Measurements from ENCODE around the gene FAM83E. TPM values are rescaled to one million over a fixed set of nuclear protein-coding genes. Genes with fewer than 3 reads are reported as not detected.
A peak's percentile ranks its signal among the peaks of the same experiment; 100 is the strongest.

The FAM83E gene
- polyA plus RNA-seq, 1 donor from 2014 or later: not detected

GRCh38 chr19:48646722-48647216 lies 31.9 kb upstream of the FAM83E start:
- Mint-ChIP-seq H3K9me3 (peaks cover 0 to 2% (median 0%) of the 10 kb centered on the region in 3 donors), H3K27ac (peak overlapping the region; percentile 37 to 84 (median 73)), H3K36me3 (peaks cover 1% of the 10 kb centered on the region), H3K27me3 (no peaks in the 10 kb centered on the region), H3K4me3 (peak overlapping the region; percentile 11 to 89 (median 52)), H3K4me1 (peaks cover 10 to 33% (median 27%) of the 10 kb centered on the region in 3 donors)

GRCh38 chr19:48646001-48646721 lies 31.3 kb upstream of the FAM83E start, which contains the start of gene CA11:
TSS of gene CA11 (minus strand) at chr19:48646187. CDS start at chr19:48645632, 555 bp downstream.
- Mint-ChIP-seq H3K36me3 (peaks cover 1% of the 10 kb centered on the region), H3K4me1 (peaks cover 10 to 30% (median 29%) of the 10 kb centered on the region in 3 donors), H3K4me3 (peak within 1 kb of the TSS; percentile 81 to 97 (median 90)), H3K9me3 (peaks cover 0 to 2% (median 0%) of the 10 kb centered on the region in 3 donors), H3K27ac (peak within 1 kb of the TSS; percentile 73 to 94 (median 76)), H3K27me3 (no peaks in the 10 kb centered on the region)

GRCh38 chr19:48645620-48646000 lies 30.7 kb upstream of the FAM83E start:
- no peaks in the 10 kb centered on the region for H3K27me3 Mint-ChIP-seq
- H3K4me1 Mint-ChIP-seq: peaks cover 10 to 30% (median 27%) of the 10 kb centered on the region in 3 donors
- peaks cover 0 to 2% (median 0%) of the 10 kb centered on the region in 3 donors for H3K9me3 Mint-ChIP-seq
- peak overlapping the region; percentile 81 to 97 (median 90) for H3K4me3 Mint-ChIP-seq
- H3K27ac Mint-ChIP-seq: peak overlapping the region; percentile 5 to 94 (median 76)
- peaks cover 1% of the 10 kb centered on the region for H3K36me3 Mint-ChIP-seq

GRCh38 chr19:48644839-48645619 lies 30.2 kb upstream of the FAM83E start:
- H3K4me1 Mint-ChIP-seq: peaks cover 10 to 31% (median 27%) of the 10 kb centered on the region in 3 donors
- peak overlapping the region; percentile 81 to 97 (median 90) for H3K4me3 Mint-ChIP-seq
- peaks cover 0 to 2% (median 0%) of the 10 kb centered on the region in 3 donors for H3K9me3 Mint-ChIP-seq
- H3K36me3 Mint-ChIP-seq: peaks cover 1% of the 10 kb centered on the region
- peak overlapping the region; percentile 5 to 94 (median 76) for H3K27ac Mint-ChIP-seq
- no peaks in the 10 kb centered on the region for H3K27me3 Mint-ChIP-seq

GRCh38 chr19:48644355-48644754 lies 29.5 kb upstream of the FAM83E start:
- Mint-ChIP-seq H3K4me3 (peak overlapping the region in 2 of 4 donors; percentile 19 to 97), H3K4me1 (peaks cover 10 to 31% (median 26%) of the 10 kb centered on the region in 3 donors), H3K9me3 (peaks cover 0 to 2% (median 0%) of the 10 kb centered on the region in 3 donors), H3K36me3 (peaks cover 3% of the 10 kb centered on the region), H3K27me3 (no peaks in the 10 kb centered on the region), H3K27ac (peak overlapping the region; percentile 5 to 31 (median 30))

GRCh38 chr19:48642862-48643261 lies 28.0 kb upstream of the FAM83E start:
- peaks cover 14 to 34% (median 31%) of the 10 kb centered on the region in 3 donors for H3K4me1 Mint-ChIP-seq
- H3K36me3 Mint-ChIP-seq: peaks cover 6% of the 10 kb centered on the region
- no peaks in the 10 kb centered on the region for H3K9me3 Mint-ChIP-seq
- peak overlapping the region in 1 of 4 donors; percentile 79 for H3K4me3 Mint-ChIP-seq
- no peaks in the 10 kb centered on the region for H3K27me3 Mint-ChIP-seq
- H3K27ac Mint-ChIP-seq: peak overlapping the region in 2 of 3 donors; percentile 27 to 42

- peaks cover 10 to 30% (median 26%) of the 10 kb centered on the region in 3 donors for H3K4me1 Mint-ChIP-seq
- no peaks in the 10 kb centered on the region for H3K9me3 Mint-ChIP-seq
- H3K4me3 Mint-ChIP-seq: no peak overlapping the region
- peaks cover 6% of the 10 kb centered on the region for H3K36me3 Mint-ChIP-seq
- no peaks in the 10 kb centered on the region for H3K27me3 Mint-ChIP-seq
- H3K27ac Mint-ChIP-seq: peak overlapping the region in 1 of 3 donors; percentile 61
Measured at GRCh38 chr19:48641850-48642249, 27.0 kb upstream of the FAM83E start.

- H3K27me3 Mint-ChIP-seq: no peaks in the 10 kb centered on the region
- no peaks in the 10 kb centered on the region for H3K9me3 Mint-ChIP-seq
- peaks cover 6% of the 10 kb centered on the region for H3K36me3 Mint-ChIP-seq
- H3K4me1 Mint-ChIP-seq: peaks cover 8 to 24% (median 20%) of the 10 kb centered on the region in 3 donors
- H3K27ac Mint-ChIP-seq: peak overlapping the region; percentile 84 to 99 (median 95)
- peak overlapping the region in 3 of 4 donors; percentile 49 to 97 (median 83) for H3K4me3 Mint-ChIP-seq
Measured at GRCh38 chr19:48639483-48640375, 24.9 kb upstream of the FAM83E start.

- Mint-ChIP-seq H3K27me3 (no peaks in the 10 kb centered on the region), H3K9me3 (no peaks in the 10 kb centered on the region), H3K4me3 (peak overlapping the region; percentile 83 to 98 (median 96)), H3K27ac (peak overlapping the region; percentile 84 to 99 (median 98)), H3K36me3 (peaks cover 7% of the 10 kb centered on the region), H3K4me1 (peaks cover 13 to 26% (median 20%) of the 10 kb centered on the region in 3 donors)
Measured at GRCh38 chr19:48638831-48639381, 24.0 kb upstream of the FAM83E start.

- Mint-ChIP-seq H3K27me3 (no peaks in the 10 kb centered on the region), H3K36me3 (peaks cover 7% of the 10 kb centered on the region), H3K9me3 (no peaks in the 10 kb centered on the region), H3K4me3 (peak overlapping the region; percentile 83 to 98 (median 96)), H3K4me1 (peaks cover 13 to 28% (median 23%) of the 10 kb centered on the region in 3 donors), H3K27ac (peak overlapping the region; percentile 84 to 99 (median 98))
Measured at GRCh38 chr19:48637948-48638830, 23.3 kb upstream of the FAM83E start.

- Mint-ChIP-seq H3K9me3 (no peaks in the 10 kb centered on the region), H3K4me3 (peak overlapping the region; percentile 83 to 98 (median 96)), H3K27me3 (no peaks in the 10 kb centered on the region), H3K27ac (peak overlapping the region; percentile 84 to 99 (median 98)), H3K36me3 (peaks cover 7% of the 10 kb centered on the region), H3K4me1 (peaks cover 14 to 26% (median 23%) of the 10 kb centered on the region in 3 donors)
Measured at GRCh38 chr19:48637449-48637947, 22.6 kb upstream of the FAM83E start.

GRCh38 chr19:48636859-48637448 lies 22.1 kb upstream of the FAM83E start, which contains the start of gene DBP:
TSS of gene DBP (minus strand) at chr19:48637379. CDS start at chr19:48636994, 385 bp downstream.
- peaks cover 13 to 26% (median 25%) of the 10 kb centered on the region in 3 donors for H3K4me1 Mint-ChIP-seq
- H3K27me3 Mint-ChIP-seq: no peaks in the 10 kb centered on the region
- H3K9me3 Mint-ChIP-seq: no peaks in the 10 kb centered on the region
- peaks cover 7% of the 10 kb centered on the region for H3K36me3 Mint-ChIP-seq
- peak within 1 kb of the TSS; percentile 83 to 98 (median 96) for H3K4me3 Mint-ChIP-seq
- peak within 1 kb of the TSS; percentile 84 to 99 (median 98) for H3K27ac Mint-ChIP-seq

Measured in IgD-negative memory B cell (primary cell).